OCI-LY3 (cell line): ENCODE results near the gene TTC29.

Experiments used
- H2AFZ ChIP-seq: fragments of 200-600, 300-600 bp; shearing (Covaris generic); 2 replicates; pipeline ENCODE4 v1.6.0; 2014; ENCODE audit warnings: antibody characterized with exemption, low read depth, low read length
- H3K27ac ChIP-seq: fragments of 200-600, 300-600 bp; sonication (generic); 2 replicates; pipeline ENCODE4 v1.5.1; 2014; ENCODE audit warnings: mild to moderate bottlenecking, low read length, moderate library complexity, mixed read lengths
- H3K27me3 ChIP-seq: fragments of 200-600, 300-600 bp; sonication (generic); 2 replicates; pipeline ENCODE4 v1.6.1; 2014; ENCODE audit warnings: low read depth, low read length, mixed read lengths
- H3K36me3 ChIP-seq: fragments of 200-600, 300-600 bp; sonication (generic); replicated peaks from 2 replicates; pipeline ENCODE3; 2014; ENCODE audit warnings: low read depth, low read length, mixed read lengths
- H3K4me1 ChIP-seq: fragments of 300-600, 200-600 bp; sonication (generic); 2 replicates; pipeline ENCODE4 v1.6.1; 2014; ENCODE audit warnings: low read length, mixed read lengths
- H3K4me2 ChIP-seq: fragments of 200-600, 300-600 bp; sonication (generic); 2 replicates; pipeline ENCODE4 v1.6.1; 2014; ENCODE audit warnings: low read length, mixed read lengths
- H3K4me3 ChIP-seq: fragments of 300-600, 200-600 bp; sonication (generic); 2 replicates; pipeline ENCODE4 v1.5.1; 2014; ENCODE audit warnings: antibody characterized with exemption, mild to moderate bottlenecking, low read length, moderate library complexity
- H3K79me2 ChIP-seq: fragments of 300-600, 200-600 bp; shearing (Covaris generic); 2 replicates; pipeline ENCODE4 v1.6.1; 2014; ENCODE audit warnings: mild to moderate bottlenecking, low read length, mixed read lengths
- H3K9ac ChIP-seq: fragments of 300-600, 200-600 bp; shearing (Covaris generic); 2 replicates; pipeline ENCODE4 v1.6.0; 2014; ENCODE audit warnings: mild to moderate bottlenecking, low read length, moderate library complexity
- H3K9me3 ChIP-seq: fragments of 200-600, 300-600 bp; shearing (Covaris generic); 2 replicates; pipeline ENCODE4 v1.6.1; 2014; ENCODE audit warnings: low read length, mixed read lengths; ENCODE audit not compliant: insufficient read depth
- H4K20me1 ChIP-seq: fragments of 200-600, 300-600 bp; sonication (generic); 2 replicates; pipeline ENCODE4 v1.6.1; 2016; ENCODE audit warnings: low read length, mixed read lengths; ENCODE audit not compliant: insufficient read depth
- EZH2phosphoT487 ChIP-seq: fragments of 200-600 bp; shearing (Covaris generic); IDR thresholded peaks from 2 replicates; pipeline ENCODE4 v1.6.1; 2018; ENCODE audit warnings: antibody characterized with exemption, mixed run types, low read depth
- TF ChIP-seq, protein P1 (sequence below): fragments of 200-600, 300-600 bp; sonication (generic); IDR thresholded peaks from 2 replicates; pipeline ENCODE4 v1.5.1; 2014; ENCODE audit warnings: antibody characterized with exemption, low read length, low read depth

Gene TTC29

DNA sequence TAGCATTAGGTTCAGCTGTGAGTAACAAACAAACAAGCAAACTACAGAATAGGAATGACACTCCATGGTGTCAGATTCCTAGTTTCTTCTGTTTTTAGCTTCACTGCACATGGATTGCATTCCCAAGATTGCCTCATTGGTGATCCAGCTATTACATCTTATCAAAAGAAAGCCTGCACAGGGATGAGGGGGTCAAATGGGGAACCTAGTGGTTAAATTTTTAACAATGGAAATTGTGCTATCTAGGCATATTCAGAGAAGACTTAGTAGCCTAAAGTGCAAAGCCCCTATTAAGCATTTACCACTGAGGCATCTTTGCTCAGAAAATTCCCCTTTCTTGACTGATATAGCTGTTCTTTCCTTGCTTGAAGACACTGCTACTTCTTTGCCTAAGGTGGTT, 3.9 kb upstream of the TTC29 start:
- H3K27ac ChIP-seq, result no peak overlapping the region
- H2AFZ ChIP-seq, result no peak overlapping the region
- TF ChIP-seq, protein P1, sequence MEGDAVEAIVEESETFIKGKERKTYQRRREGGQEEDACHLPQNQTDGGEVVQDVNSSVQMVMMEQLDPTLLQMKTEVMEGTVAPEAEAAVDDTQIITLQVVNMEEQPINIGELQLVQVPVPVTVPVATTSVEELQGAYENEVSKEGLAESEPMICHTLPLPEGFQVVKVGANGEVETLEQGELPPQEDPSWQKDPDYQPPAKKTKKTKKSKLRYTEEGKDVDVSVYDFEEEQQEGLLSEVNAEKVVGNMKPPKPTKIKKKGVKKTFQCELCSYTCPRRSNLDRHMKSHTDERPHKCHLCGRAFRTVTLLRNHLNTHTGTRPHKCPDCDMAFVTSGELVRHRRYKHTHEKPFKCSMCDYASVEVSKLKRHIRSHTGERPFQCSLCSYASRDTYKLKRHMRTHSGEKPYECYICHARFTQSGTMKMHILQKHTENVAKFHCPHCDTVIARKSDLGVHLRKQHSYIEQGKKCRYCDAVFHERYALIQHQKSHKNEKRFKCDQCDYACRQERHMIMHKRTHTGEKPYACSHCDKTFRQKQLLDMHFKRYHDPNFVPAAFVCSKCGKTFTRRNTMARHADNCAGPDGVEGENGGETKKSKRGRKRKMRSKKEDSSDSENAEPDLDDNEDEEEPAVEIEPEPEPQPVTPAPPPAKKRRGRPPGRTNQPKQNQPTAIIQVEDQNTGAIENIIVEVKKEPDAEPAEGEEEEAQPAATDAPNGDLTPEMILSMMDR, result no peak
- TF ChIP-seq EZH2phosphoT487, result no peak
- H3K4me1 ChIP-seq, result no peaks in the 10 kb centered on the region
- no peak overlapping the region for H3K9ac ChIP-seq
- H3K9me3 ChIP-seq, result no peaks in the 10 kb centered on the region
- no peak overlapping the region for H3K4me3 ChIP-seq
- no peak overlapping the region for H3K4me2 ChIP-seq
- H4K20me1 ChIP-seq, result no peaks in the 10 kb centered on the region
- H3K36me3 ChIP-seq, result no peaks in the 10 kb centered on the region
- no peaks in the 10 kb centered on the region for H3K79me2 ChIP-seq
- H3K27me3 ChIP-seq, result no peaks in the 10 kb centered on the region

DNA sequence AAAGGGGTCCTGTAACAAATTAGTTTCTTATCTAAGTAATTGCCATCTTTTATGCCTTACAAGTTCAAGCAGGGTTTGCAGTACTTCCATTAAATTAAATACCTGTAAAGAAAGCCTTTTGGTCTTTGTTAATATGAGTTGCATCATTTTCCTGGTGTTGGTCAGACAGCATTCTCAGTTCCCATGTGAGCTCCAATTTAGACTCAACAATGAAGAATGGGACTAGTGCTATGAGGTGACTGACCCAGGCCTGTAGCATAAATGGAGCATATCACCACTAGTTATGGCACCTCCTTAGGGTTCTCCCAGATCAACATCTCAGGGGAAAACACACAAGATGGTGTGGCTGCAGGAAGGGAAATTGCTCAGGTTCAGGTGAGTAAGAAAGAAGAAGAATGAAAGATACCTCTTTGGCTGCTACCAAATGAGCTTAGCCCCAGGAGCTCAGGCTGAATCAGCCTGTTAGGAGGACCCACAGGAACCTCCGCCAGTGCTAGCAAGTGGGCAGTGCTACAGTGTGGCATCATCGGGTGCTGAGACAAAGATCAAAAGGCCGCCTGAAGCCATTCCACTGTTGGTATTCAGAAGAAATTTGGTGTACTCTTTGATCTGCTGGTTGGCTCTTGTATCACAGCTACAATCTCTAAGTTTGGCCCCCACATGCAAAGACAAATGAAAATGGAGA, 1.8 kb downstream of the TTC29 start:
- Histone ChIP-seq H3K9ac (no peak overlapping the region), H3K4me1 (peaks cover 7% of the 10 kb centered on the region; the same call in 1 of the 2 replicates), H2AFZ (no peak overlapping the region), H3K4me3 (no peak overlapping the region), H3K36me3 (no peaks in the 10 kb centered on the region), H3K4me2 (no peak overlapping the region), H3K27ac (no peak overlapping the region), H3K27me3 (0 out of 2 replicates have a peak, but pooled peaks cover 10% of the 10 kb centered on the region), H3K9me3 (no peaks in the 10 kb centered on the region), H3K79me2 (no peaks in the 10 kb centered on the region), H4K20me1 (no peaks in the 10 kb centered on the region)
- TF ChIP-seq EZH2phosphoT487, result no peak
- TF ChIP-seq, protein P1, result no peak

DNA sequence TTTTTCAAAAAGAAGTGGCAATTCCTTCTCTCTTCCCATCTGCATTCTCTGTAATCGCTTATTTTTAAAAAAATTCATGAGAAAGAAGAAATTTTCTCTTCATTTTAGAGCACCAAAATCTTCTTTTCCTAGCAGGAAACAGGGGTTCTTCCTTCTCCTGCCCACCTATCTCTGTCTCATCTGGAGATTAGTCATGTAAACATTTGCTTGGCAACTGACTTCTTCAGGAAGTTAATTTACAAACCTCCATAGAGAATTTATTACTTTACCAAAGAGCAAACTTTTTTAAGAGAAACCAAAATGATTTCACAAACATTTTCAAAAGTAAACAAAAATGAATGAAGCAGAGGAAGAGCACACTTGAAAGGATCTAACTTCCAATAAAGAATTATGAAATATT, 13.5 kb downstream of the TTC29 start:
- H2AFZ ChIP-seq, result no peak overlapping the region

DNA sequence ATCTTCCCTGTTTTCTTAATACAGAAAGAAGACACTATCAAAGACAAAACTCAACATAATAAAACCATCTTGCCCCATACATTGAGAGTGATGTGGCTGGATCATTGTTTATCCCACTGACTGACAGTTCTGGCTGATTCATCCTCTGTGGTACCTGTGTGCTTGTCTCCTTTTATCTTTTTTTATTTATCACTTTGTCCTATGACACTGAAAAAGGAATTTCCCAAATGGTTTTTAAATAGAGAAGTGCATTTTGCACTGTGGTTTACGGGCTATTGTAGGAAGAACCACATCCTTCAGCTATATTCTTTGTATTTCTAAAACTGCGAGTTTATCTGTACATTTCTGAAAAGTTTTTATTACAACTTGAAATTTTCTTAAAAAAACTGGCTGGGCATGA, 15.0 kb downstream of the TTC29 start:
- peaks cover 2% of the 10 kb centered on the region; the same call in 1 of the 2 replicates for H3K27me3 ChIP-seq
- no peaks in the 10 kb centered on the region for H3K79me2 ChIP-seq
- no peaks in the 10 kb centered on the region for H4K20me1 ChIP-seq
- TF ChIP-seq, protein P1, result no peak
- TF ChIP-seq EZH2phosphoT487, result no peak
- H3K4me2 ChIP-seq, result no peak overlapping the region
- no peak overlapping the region for H3K4me3 ChIP-seq
- no peak overlapping the region for H2AFZ ChIP-seq
- H3K27ac ChIP-seq, result no peak overlapping the region
- no peaks in the 10 kb centered on the region for H3K9me3 ChIP-seq
- H3K36me3 ChIP-seq, result no peaks in the 10 kb centered on the region
- H3K9ac ChIP-seq, result no peak overlapping the region
- H3K4me1 ChIP-seq, result no peaks in the 10 kb centered on the region

More for the DNA sequence above, 13.5 kb downstream of the TTC29 start:
- H3K36me3 ChIP-seq, result no peaks in the 10 kb centered on the region
- no peaks in the 10 kb centered on the region for H3K9me3 ChIP-seq
- no peaks in the 10 kb centered on the region for H3K27me3 ChIP-seq
- H3K9ac ChIP-seq, result no peak overlapping the region
- H4K20me1 ChIP-seq, result no peaks in the 10 kb centered on the region
- H3K27ac ChIP-seq, result no peak overlapping the region
- H3K4me2 ChIP-seq, result no peak overlapping the region
- no peaks in the 10 kb centered on the region for H3K4me1 ChIP-seq
- no peak for TF ChIP-seq EZH2phosphoT487
- TF ChIP-seq, protein P1, result no peak
- no peak overlapping the region for H3K4me3 ChIP-seq
- H3K79me2 ChIP-seq, result no peaks in the 10 kb centered on the region
